Ecto neural progenitor cell (in vitro differentiated cells): Measurements from ENCODE around the gene IDUA.
"Not testable (repeated sequence)": the region's sequence is repeated elsewhere in the genome, so short reads cannot be mapped to it uniquely, and the experiment has no call there.

Experiments
- DNase-seq: peaks from one replicate; pipeline ENCODE4 v3.0.0-alpha.2; 2018; ENCODE audit warnings: low spot score

The IDUA gene

DNA sequence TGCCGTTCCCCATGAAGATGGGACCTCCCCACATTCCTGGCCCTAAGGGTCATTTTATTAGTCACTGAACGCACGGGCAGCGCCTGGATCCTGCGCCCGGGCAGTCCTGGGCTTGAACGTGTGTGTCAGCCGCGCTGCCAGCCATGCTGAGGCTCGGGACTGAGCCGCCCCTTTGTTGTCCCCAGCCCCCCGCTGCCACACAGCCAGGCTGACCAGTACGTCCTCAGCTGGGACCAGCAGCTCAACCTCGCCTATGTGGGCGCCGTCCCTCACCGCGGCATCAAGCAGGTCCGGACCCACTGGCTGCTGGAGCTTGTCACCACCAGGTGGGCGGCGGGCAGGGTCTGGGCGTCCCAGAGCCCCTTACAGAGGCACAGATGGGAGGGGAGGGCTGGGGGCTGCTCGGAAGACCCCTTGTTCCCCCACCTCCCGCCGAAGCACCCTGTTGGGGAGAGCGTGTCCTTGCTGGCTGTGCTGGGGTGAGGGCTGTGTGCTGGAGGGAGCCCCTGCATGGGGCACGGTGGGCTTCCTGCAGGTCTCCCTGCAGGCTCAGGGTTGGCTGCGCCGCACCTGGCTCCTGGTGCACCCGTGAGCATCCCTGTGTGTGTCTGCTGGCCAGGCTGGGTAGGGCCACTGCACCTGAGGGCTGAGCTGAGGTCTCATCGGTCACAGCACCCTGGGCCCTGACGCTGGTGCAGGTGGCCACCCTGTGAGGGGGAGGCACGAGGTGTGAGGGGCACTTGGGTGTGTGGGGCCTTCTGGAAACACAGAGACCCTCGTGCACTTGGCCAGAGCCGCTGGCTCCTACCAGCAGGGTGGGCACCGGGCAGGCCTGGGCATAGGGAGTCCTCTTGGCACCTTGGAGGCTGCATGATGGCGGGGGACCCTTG is 1.0 kb downstream of the IDUA start:
- no peak for DNase-seq

- DNase-seq, result no peak
Observed at GRCh38 chr4:988726-989721, 2.2 kb downstream of the IDUA start.

DNA sequence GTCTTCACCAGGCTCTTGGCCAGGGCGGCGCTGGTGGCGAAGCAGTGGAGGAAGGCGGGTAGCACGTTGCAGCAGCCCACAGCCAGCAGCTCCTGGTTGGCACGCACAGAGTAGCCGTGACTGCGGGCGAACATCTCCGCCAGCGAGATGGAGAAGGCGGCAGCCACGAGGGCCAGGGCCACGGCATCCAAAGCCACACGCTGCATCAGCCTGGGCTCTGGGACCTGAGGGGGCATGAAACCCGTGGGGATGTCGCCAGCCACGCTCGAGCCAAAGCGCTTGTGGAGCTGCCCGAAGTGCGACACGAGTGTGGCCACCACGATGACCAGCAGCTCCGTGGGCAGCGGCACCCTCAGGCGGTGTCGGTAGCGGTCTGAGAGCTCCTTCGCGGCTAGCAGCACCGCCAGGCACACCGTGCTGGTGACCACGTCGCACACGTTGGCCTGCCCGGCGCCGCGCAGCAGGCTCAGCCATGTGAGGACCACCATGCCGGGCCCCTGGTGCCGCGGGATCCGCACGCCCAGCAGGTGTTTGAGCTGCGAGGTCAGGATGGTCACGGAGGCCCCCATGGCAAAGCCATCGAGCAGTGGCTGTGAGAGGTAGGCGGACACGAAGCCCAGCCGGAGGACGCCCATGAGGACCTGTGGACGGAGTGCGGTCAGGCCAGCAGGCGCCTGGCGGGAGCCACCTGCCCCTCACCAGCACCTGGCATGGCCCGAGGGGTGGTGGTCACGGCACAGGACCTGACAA is 3.1 kb downstream of the IDUA start:
- DNase-seq, result no peak

DNA sequence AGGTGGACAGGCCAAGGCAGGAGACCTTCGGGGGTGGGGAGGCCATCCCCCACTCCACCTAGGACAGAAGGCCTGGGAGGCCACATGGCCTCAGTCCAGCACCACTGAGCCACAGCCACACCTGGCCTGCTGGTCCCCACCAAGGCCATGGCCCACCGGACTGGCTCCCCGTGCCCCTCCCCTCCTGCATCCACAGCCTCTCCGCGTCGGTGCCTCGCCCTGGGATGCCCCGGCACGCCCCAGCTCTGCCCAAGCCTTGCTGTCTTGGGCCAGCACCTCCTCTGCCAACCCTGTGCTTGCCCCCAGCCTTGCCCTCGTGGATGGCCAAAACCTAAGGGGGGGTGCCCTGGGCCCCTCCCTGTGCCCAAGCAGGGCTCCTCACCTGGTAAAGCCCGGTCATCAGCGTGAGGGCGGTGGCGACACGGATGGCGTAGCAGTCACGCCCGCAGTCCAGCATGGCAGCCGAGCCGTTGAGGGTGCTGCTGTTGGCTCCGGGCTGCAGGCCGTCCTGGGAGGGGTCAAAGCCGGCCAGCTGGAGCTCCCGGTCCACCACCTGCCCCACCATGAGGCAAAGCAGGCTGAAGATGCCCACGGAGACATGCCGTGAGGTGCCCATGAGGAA is 4.0 kb downstream of the IDUA start:
- no peak for DNase-seq

GRCh38 chr4:991451-992296 is 4.8 kb downstream of the IDUA start:
- DNase-seq, result no peak

GRCh38 chr4:992297-993110 is 5.7 kb downstream of the IDUA start:
- DNase-seq, result no peak

DNA sequence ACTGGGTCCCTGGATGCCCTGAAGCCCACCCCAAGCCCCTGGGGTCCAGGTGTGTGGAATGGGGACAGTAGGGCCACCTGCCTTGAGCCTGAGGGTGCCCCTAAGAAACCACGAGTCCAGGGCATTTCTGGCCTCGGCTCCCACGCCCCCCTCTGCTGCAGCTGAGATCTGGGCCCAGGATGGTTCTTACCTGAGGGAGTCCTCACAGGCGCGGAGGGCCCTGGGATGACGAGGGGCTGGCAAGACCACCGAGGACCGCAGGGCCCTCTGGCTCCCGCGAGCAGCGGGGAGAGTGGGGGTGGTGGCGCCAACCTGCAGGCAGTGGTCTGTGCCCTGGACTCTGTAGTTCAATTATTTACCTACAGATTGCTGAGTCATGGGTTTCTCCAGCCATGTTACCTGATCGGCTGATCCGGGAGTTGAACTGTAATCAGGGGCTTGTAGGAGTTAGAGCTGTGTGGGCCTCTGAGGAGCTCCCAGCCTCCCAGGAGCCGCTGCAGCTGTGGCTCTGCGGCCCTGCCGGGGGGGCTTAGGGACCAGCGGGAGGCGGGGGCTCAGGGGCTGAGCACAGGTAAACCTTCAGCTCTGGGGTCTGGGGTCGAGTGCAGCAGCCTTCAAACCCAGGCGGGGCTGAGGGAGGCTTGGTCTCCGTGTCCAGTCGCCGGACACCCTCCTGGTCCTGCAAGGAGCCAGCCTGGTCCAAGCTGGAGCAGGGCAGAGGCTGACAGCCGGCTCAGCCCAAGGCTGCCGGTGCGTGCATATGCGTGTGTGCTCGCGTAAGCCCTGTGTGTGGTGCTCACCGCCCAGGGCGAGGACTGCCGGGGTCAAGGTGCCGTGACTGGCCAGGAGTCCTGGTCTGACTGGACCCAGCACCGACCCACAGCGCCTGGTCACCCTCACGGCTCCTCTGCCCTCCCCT is 6.5 kb downstream of the IDUA start, which contains the start of gene SLC26A1:
Gene SLC26A1, minus strand, starts transcription at position 294 of the 919 bp plus-strand sequence. CDS start 1,701 bp downstream, outside the sequence.
- DNase-seq, result no peak

DNA sequence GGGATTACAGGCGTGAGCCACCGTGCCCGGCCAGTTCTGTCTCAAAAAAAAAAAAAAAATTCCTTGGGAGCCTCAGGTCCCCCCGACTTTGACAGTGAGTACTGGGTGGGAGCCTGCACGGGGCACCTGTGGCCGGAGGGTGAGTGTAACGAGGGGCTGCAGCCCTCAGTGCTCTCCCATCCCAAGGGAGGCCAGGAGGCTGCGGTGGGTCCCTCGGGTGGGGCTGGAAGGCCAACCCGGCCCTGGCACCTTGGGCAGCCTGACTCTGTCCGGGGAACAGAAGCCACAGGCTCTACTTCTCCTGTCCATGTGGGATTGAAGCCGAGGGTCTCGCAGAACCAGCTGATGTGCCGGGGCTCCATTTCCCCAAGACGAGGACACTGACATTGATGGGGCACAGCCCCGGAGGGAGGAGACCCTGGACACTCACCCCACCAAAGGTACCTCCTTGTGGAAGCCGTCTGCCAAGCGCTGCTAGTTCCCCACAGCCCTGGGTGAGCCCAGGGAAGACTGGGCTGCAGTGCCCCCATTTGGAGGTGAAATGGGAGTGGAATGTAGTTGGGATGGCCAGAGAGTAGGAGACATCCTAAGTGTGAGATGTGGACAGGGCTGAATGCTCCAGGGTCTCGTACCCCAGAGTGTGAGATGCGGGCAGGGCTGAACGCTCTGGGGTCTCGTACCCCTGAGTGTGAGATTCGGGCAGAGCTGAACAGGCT is 8.6 kb downstream of the IDUA start:
- no peak for DNase-seq

DNA sequence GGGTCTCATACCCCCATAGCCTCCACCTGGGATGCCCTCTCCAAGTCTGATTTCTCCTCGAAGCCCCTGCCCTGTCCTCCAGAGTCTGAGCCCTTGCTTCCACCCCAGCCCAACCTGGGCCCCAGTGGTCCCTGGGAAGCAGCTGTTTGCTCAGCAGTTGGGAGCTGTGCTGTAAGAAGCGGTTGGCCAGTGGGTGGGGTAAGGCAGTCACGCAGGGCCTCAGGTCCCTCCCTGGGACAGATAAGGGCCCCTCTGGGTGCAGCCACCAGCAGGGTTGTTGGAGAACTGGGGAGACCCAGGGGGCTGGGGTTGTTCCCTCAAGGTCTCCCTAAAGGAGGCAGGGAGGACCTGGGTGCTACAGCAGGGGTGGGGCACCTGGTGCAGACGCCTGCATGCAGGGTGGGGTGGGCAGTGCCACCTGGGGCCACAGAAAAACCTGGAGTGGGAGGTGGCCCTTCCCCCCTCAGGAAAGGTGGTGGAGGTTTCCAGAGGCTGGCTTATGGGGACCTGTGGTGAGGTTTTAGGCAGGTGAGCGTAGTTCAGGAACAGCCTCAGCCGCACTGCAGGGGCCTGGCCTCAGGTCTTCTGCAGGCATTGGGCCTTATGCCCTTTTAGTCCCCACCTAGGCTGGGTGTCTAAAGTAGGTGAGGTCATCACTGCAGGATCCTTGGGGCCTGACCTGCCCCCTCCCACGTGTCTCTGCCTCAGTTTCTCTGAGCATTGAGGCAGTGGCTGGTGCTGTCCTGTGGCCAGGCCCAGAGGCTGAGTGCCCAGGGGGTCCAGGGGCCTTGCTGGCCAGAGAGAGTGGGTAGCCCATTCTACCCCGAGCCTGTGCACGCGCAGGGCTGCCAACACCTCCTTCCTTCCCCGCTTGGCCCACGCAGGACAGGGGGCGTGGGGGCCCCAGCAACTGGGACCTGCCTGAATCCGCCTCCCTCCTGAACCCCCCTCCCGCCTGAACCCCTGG is 9.5 kb downstream of the IDUA start:
- no peak for DNase-seq

- DNase-seq, result no peak
Observed at GRCh38 chr4:996997-997374, 10.1 kb downstream of the IDUA start.

- no peak for DNase-seq
Observed at GRCh38 chr4:997375-998071, 10.7 kb downstream of the IDUA start.

DNA sequence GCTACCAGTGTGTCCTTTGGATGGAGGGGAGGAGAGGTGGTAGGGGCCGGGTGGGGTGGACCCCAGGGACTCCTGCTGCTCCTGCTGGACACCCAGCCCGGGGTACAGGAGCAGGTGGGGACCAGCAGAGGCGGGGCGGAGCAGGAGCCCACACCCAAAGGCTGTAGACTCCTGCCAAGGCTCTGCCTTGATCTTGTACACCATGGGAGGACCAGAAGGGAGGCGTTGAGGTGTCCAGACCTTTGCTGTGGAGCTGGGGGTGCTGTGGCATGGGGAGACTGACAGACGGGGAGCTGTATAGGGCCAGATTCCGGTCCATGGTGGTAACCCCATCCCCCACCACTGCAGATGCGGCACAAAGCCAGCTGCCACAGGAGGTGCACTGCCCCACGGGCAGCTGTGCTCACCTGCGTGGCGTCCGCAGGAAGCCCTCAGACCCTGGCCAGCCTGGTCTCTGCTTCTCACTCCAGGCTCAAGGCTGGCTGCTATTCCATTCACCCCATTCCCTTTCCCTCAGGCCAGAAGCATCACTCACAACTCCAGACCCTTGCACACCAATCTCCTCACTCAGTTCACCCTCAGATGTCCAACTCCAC is 11.3 kb downstream of the IDUA start:
- no peak for DNase-seq

DNA sequence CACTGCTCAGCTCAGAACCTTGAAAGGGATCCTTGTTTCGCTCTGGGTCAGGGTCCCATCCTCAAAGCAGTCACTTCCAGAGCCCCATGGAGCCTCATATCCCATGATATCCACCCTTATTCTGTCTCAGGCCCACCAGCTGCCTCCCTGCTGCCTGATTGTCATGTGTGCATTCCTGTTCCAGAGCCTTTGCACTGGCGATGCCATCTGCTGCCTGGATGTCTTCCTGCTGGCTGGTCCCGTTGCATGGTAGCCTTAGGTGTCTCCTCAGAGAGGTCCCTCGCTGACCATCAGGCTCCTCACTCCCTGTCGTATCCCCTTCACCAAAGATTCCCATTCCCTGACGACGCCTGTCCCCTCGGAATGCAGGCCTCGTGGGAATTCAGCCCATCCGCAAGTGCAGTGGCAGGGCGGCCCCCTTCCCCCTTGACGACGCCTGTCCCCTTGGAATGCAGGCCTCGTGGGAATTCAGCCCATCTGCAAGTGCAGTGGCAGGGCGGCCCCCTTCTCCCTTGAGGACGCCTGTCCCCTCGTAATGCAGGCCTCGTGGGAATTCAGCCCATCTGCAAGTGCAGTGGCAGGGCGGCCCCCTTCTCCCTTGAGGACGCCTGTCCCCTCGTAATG is 12.5 kb downstream of the IDUA start:
- not testable (repeated sequence) for DNase-seq

DNA sequence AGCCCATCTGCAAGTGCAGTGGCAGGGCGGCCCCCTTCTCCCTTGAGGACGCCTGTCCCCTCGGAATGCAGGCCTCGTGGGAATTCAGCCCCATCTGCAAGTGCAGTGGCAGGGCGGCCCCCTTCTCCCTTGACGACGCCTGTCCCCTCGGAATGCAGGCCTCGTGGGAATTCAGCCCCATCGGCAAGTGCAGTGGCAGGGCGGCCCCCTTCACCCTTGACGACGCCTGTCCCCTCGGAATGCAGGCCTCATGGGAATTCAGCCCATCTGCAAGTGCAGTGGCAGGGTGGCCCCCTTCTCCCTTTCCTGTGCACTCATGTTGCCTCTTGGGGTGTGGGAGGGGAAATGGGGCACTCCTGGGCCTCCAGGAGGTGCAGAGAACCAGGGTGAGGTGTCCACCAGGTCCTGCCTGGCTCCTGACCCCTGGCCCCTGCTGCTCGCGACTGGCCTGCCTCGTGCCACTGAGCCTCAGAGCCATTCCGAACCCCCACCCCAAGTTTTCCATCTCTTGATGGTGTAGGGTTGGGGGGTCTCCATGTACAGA is 13.1 kb downstream of the IDUA start:
- no peak for DNase-seq

- DNase-seq, result no peak
Observed at GRCh38 chr4:1000686-1001260, 13.9 kb downstream of the IDUA start.
